ENCODE data around the gene CCL11.

DNA sequence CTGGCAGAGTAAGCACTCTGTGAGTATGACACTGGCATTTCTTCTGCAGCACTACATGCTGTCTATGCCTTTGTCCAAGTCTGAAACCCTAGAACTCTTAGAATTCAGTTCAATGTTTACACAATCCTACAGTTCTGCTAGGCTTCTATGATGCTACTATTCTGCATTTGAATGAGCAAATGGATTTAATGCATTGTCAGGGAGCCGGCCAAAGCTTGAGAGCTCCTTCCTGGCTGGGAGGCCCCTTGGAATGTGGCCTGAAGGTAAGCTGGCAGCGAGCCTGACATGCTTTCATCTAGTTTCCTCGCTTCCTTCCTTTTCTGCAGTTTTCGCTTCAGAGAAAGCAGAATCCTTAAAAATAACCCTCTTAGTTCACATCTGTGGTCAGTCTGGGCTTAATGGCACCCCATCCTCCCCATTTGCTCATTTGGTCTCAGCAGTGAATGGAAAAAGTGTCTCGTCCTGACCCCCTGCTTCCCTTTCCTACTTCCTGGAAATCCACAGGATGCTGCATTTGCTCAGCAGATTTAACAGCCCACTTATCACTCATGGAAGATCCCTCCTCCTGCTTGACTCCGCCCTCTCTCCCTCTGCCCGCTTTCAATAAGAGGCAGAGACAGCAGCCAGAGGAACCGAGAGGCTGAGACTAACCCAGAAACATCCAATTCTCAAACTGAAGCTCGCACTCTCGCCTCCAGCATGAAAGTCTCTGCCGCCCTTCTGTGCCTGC, 30.7 kb upstream of the CCL11 start, which contains the start of gene CCL2:
- TF ChIP-seq, protein P1, sequence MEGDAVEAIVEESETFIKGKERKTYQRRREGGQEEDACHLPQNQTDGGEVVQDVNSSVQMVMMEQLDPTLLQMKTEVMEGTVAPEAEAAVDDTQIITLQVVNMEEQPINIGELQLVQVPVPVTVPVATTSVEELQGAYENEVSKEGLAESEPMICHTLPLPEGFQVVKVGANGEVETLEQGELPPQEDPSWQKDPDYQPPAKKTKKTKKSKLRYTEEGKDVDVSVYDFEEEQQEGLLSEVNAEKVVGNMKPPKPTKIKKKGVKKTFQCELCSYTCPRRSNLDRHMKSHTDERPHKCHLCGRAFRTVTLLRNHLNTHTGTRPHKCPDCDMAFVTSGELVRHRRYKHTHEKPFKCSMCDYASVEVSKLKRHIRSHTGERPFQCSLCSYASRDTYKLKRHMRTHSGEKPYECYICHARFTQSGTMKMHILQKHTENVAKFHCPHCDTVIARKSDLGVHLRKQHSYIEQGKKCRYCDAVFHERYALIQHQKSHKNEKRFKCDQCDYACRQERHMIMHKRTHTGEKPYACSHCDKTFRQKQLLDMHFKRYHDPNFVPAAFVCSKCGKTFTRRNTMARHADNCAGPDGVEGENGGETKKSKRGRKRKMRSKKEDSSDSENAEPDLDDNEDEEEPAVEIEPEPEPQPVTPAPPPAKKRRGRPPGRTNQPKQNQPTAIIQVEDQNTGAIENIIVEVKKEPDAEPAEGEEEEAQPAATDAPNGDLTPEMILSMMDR (IDR thresholded peaks at IDR 0.05) = no peak
- peak in 1 of 2 donors; percentile 81 for TF ChIP-seq POLR2A (IDR thresholded peaks at IDR 0.05)
